GM13977 (cell line): ENCODE results near the gene RANBP10.

Experiments
- DNase-seq: peaks from one replicate; pipeline ENCODE4 v3.0.0; 2012; ENCODE audit warnings: low spot score
- in situ Hi-C: fragments of 300-500 bp; cut with MboI; formaldehyde crosslinking; loops from one replicate; pipeline ENCODE4 v1.12.0; 2022; ENCODE audit warnings: low sequenced_read_pairs, low pct_unique_long_range_greater_than_20kb, mixed read lengths, inconsistent platforms; ENCODE audit not compliant: unreplicated experiment
- TF ChIP-seq, protein P1 (sequence below): IDR thresholded peaks from 2 replicates; pipeline ENCODE4 v1.5.1; 2012; ENCODE audit warnings: mild to moderate bottlenecking, control low read depth; ENCODE audit not compliant: insufficient read depth; ENCODE audit errors: extremely low read depth, missing control alignments

RANBP10 gene

DNA sequence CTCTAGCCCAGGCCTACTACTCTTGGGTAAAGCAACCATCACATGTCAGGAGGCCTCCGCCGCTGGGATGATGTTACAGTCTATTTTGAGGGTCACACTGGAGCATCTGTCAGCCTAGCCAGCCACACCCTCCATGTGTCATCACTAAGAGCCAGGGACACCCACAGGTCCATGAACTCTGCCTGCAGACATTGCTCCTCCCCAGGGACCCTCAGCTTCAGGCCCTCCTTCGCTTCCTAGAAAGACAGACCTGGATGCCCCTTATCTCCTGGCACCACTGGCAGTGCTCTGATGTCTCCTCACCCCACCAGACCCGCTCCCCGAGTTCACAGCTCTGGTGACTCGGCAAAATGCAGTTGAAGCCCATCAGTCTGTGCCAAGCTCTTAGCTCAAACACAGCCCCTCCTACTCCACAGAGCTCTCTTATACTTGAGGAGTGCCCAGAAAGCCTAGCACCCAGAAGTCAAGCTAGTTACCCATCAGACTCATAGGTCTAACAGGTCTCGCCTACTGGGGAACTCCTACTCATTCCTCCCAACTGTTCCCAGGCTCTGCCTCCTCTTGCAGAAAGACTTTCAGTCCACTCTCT, 5.9 kb downstream of the RANBP10 start:
- in situ Hi-C loops, result no loop called here
- no peak for DNase-seq
- TF ChIP-seq, protein P1, sequence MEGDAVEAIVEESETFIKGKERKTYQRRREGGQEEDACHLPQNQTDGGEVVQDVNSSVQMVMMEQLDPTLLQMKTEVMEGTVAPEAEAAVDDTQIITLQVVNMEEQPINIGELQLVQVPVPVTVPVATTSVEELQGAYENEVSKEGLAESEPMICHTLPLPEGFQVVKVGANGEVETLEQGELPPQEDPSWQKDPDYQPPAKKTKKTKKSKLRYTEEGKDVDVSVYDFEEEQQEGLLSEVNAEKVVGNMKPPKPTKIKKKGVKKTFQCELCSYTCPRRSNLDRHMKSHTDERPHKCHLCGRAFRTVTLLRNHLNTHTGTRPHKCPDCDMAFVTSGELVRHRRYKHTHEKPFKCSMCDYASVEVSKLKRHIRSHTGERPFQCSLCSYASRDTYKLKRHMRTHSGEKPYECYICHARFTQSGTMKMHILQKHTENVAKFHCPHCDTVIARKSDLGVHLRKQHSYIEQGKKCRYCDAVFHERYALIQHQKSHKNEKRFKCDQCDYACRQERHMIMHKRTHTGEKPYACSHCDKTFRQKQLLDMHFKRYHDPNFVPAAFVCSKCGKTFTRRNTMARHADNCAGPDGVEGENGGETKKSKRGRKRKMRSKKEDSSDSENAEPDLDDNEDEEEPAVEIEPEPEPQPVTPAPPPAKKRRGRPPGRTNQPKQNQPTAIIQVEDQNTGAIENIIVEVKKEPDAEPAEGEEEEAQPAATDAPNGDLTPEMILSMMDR, result no peak

DNA sequence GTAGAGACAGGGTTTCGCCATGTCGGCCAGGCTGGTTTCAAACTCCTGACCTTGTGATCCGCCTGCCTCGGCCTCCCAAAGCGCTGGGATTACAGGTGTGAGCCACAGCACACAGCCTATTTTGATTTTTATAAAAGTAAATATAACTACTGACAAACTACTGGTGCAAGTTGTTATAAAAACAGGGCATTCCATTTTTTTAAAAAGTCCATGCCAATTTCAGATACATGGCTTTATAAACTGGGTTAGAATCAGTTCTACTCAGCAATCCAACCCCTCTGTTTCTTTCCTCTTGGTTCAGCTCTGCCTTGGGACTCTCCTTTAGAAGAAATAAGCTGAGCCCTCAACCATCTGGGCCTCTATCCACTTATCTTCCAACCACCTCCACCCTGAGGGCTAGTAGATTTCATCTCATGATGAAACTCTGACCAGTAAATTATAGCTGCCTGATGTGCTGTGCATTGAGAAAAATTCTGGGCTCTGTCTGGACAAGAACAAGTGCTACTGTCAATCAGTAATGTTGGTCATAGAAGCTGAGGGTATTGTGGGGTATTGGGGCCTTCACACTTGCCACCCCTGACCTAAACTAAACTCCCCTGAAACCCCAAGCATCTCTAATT, 10.2 kb downstream of the RANBP10 start:
- no peak for DNase-seq
- in situ Hi-C loops, result no loop called here
- TF ChIP-seq, protein P1, result no peak

DNA sequence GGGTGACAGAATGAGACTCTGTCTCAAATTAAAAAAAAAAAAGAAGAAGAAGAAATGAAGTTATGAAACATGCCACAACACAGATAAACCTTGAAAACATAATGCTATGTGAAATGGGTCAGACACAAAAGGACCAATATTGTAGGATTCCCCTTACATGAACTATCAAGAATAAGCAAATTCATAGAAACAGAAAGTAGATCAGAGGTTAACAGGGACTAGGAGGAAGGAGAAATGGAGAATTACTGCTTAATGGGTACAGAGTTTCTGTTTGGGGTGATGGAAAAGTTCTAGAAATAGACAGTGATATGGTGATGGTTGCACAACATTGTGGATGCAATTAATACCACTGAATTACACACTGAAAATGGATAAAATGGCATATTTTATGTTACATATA, 16.3 kb downstream of the RANBP10 start:
- TF ChIP-seq, protein P1, result no peak
- in situ Hi-C loops, result no loop called here
- no peak for DNase-seq

DNA sequence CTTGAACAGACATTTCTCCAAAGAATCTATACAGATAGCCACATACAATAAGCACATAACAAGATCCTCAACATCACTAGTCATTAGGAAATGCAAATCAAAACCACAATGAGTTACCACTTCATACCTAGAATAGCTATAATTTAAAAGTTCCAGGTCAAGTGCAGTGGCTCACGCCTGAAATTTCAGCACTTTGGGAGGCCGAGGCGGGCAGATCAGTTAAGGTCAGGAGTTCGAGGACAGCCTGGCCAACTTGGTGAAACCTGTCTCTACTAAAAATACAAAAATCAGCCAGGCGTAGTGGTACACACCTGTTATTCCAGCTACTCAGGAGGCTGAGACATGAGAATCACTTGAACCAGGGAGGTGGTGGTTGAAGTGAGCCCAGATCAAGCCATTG, 19.9 kb downstream of the RANBP10 start:
- in situ Hi-C loops, result no loop called here
- TF ChIP-seq, protein P1, result no peak
- no peak for DNase-seq

DNA sequence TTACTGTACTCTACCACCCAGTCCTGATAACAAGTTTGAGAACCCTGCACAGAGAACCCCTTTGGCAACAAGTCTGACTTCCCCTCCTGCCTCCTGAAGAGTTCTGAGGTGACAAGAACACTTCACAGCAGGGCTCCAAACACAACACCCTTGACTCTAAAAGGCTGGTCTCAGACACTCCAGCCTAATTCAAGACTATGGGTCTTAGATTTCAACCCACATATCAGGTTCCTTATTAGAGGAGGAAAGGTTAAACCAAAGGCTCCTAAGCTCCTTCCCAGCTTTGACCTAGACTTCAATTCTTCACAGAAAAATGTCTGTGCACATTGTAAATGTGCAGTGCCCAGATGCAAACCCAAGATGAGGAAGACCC, 23.0 kb downstream of the RANBP10 start:
- TF ChIP-seq, protein P1, result no peak
- DNase-seq, result no peak
- in situ Hi-C loops, result no loop called here

DNA sequence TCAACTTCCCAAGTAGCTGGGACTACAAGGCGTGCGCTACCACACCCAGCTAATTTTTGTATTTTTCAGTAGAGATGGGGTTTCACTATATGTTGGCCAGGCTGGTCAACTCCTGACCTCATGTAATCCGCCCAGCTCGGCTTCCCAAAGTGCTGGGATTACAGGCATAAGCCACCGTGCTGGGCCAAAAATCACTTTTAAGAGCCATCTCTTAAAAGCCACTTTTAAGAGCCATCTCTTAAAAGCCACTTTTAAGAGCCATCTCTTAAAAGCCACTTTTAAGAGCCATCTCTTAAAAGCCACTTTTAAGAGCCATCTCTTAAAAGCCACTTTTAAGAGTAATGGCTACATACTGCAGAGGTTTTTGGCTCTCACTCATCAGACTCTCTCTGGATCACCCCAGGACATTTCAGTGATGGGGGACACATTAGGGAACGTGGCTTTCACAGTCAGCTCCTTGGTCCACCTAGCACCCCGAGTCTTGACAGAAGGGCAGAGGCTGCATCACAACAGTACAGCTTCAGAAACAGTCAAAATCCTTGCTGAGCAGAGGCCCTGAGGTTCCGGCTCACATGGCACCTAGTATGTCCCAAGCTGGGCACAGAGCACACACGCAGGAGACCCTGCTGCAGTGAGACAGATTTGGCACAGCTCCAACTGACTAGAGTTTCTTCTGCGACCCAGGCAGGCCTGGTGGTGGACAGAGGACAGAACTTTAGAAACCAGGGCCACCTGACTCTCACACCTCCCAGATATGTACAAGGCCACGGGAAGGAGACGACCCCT, 23.6 kb downstream of the RANBP10 start:
- DNase-seq, result no peak
- TF ChIP-seq, protein P1, result no peak
- in situ Hi-C loops, result no loop called here
